ENCODE data around the gene MEGF6.

The MEGF6 gene

GRCh38 chr1:3527774-3528173 is 83.5 kb downstream of the MEGF6 start:
- Histone ChIP-seq H3K4me3 (ENCODE audit: low read length) (no peak overlapping the region), H3K4me2 (ENCODE audit: low read length) (no peak overlapping the region), H3K9me3 (ENCODE audit: control insufficient read depth, insufficient read depth, low read length) (no peaks in the 10 kb centered on the region), H3K27ac (ENCODE audit: low read depth, low read length) (no peak overlapping the region), H3K4me1 (ENCODE audit: control insufficient read depth, low read length) (no peaks in the 10 kb centered on the region; the same call in 1 of the 2 replicates), H3F3A (ENCODE audit: control insufficient read depth, insufficient read depth) (no peaks in the 10 kb centered on the region), H3K9me2 (replicated peaks; ENCODE audit: control insufficient read depth, low read length) (no peaks in the 10 kb centered on the region), H4K20me1 (ENCODE audit: control insufficient read depth, insufficient read depth, low read depth, low read length) (no peaks in the 10 kb centered on the region), H3K36me3 (ENCODE audit: control insufficient read depth, low read length) (no peaks in the 10 kb centered on the region), H3K27me3 (ENCODE audit: control insufficient read depth, low read length) (peaks cover 4% of the 10 kb centered on the region; the same call in 1 of the 2 replicates), H3K79me2 (ENCODE audit: control insufficient read depth, low read length) (no peaks in the 10 kb centered on the region)
- TF ChIP-seq CTCF (IDR thresholded peaks at IDR 0.05; ENCODE audit: low read depth, low read length, poor library complexity, severe bottlenecking) (no peak), EZH2phosphoT487 (IDR thresholded peaks at IDR 0.05; ENCODE audit: borderline replicate concordance, low read length) (no peak)

- H3K4me2 ChIP-seq (ENCODE audit: low read length), result no peak overlapping the region
- no peaks in the 10 kb centered on the region for H3K79me2 ChIP-seq (ENCODE audit: control insufficient read depth, low read length)
- no peaks in the 10 kb centered on the region for H3K36me3 ChIP-seq (ENCODE audit: control insufficient read depth, low read length)
- H3K27ac ChIP-seq (ENCODE audit: low read depth, low read length), result no peak overlapping the region
- H4K20me1 ChIP-seq (ENCODE audit: control insufficient read depth, insufficient read depth, low read depth, low read length), result no peaks in the 10 kb centered on the region
- no peaks in the 10 kb centered on the region for H3K9me3 ChIP-seq (ENCODE audit: control insufficient read depth, insufficient read depth, low read length)
- no peaks in the 10 kb centered on the region for H3F3A ChIP-seq (ENCODE audit: control insufficient read depth, insufficient read depth)
- no peaks in the 10 kb centered on the region for H3K9me2 ChIP-seq (replicated peaks; ENCODE audit: control insufficient read depth, low read length)
- no peaks in the 10 kb centered on the region; the same call in 1 of the 2 replicates for H3K4me1 ChIP-seq (ENCODE audit: control insufficient read depth, low read length)
- TF ChIP-seq EZH2phosphoT487 (IDR thresholded peaks at IDR 0.05; ENCODE audit: borderline replicate concordance, low read length), result no peak
- TF ChIP-seq CTCF (IDR thresholded peaks at IDR 0.05; ENCODE audit: low read depth, low read length, poor library complexity, severe bottlenecking), result no peak
- no peak overlapping the region for H3K4me3 ChIP-seq (ENCODE audit: low read length)
- peaks cover 4% of the 10 kb centered on the region; the same call in 1 of the 2 replicates for H3K27me3 ChIP-seq (ENCODE audit: control insufficient read depth, low read length)
Measured at GRCh38 chr1:3525551-3526482, 85.5 kb downstream of the MEGF6 start.

- Histone ChIP-seq H3K36me3 (ENCODE audit: control insufficient read depth, low read length) (no peaks in the 10 kb centered on the region), H3K4me2 (ENCODE audit: low read length) (no peak overlapping the region), H3K4me3 (ENCODE audit: low read length) (no peak overlapping the region), H3K9me3 (ENCODE audit: control insufficient read depth, insufficient read depth, low read length) (no peaks in the 10 kb centered on the region), H3K79me2 (ENCODE audit: control insufficient read depth, low read length) (no peaks in the 10 kb centered on the region), H3K4me1 (ENCODE audit: control insufficient read depth, low read length) (no peaks in the 10 kb centered on the region), H3F3A (ENCODE audit: control insufficient read depth, insufficient read depth) (no peaks in the 10 kb centered on the region), H4K20me1 (ENCODE audit: control insufficient read depth, insufficient read depth, low read depth, low read length) (no peaks in the 10 kb centered on the region), H3K27me3 (ENCODE audit: control insufficient read depth, low read length) (no peaks in the 10 kb centered on the region), H3K9me2 (replicated peaks; ENCODE audit: control insufficient read depth, low read length) (no peaks in the 10 kb centered on the region), H3K27ac (ENCODE audit: low read depth, low read length) (no peak overlapping the region)
- TF ChIP-seq EZH2phosphoT487 (IDR thresholded peaks at IDR 0.05; ENCODE audit: borderline replicate concordance, low read length) (no peak), CTCF (IDR thresholded peaks at IDR 0.05; ENCODE audit: low read depth, low read length, poor library complexity, severe bottlenecking) (no peak)
Measured at GRCh38 chr1:3524556-3525203, 86.6 kb downstream of the MEGF6 start.
